Activated naive CD8-positive, alpha-beta T cell (primary cell): ENCODE results near the gene RINL.
"Not testable (repeated sequence)": the region's sequence is repeated elsewhere in the genome, so short reads cannot be mapped to it uniquely, and the experiment has no call there.

Experiments used
- H3K27ac Mint-ChIP-seq: one replicate; pipeline ENCODE4 v1.8.0; 2021; ENCODE audit warnings: mixed read lengths
- H3K27me3 Mint-ChIP-seq: one replicate; pipeline ENCODE4 v1.8.0; 2021; ENCODE audit warnings: mixed read lengths
- H3K36me3 Mint-ChIP-seq: one replicate; pipeline ENCODE4 v1.8.0; 2021; ENCODE audit warnings: mixed read lengths
- H3K4me1 Mint-ChIP-seq: one replicate; pipeline ENCODE4 v1.8.0; 2021; ENCODE audit warnings: low read depth, mixed read lengths
- H3K4me3 Mint-ChIP-seq: one replicate; pipeline ENCODE4 v1.8.0; 2021; ENCODE audit warnings: mild to moderate bottlenecking, mixed read lengths
- H3K9me3 Mint-ChIP-seq: one replicate; pipeline ENCODE4 v1.8.0; 2021; ENCODE audit warnings: low read depth, mixed read lengths

The RINL gene

DNA sequence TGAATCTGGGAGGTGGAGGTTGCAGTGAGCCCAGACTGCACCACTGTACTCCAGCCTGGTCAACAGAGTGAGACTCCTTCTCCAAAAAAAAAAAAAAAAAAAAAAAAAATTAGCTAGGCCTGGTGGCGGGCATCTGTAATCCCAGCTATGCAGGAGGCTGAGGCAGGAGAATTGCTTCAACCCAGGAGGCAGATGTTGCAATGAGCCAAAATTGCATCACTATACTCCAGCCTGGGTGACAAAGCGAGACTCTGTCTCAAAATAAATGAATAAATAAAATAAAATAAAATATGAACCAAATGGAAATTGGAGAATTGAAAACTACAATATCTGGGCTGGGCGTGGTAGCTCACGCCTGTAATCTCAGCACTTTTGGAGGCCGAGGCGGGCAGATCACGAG is 48.9 kb downstream of the RINL start:
- peaks cover 50% of the 10 kb centered on the region for H3K4me1 Mint-ChIP-seq
- H3K4me3 Mint-ChIP-seq, result not testable (repeated sequence)

DNA sequence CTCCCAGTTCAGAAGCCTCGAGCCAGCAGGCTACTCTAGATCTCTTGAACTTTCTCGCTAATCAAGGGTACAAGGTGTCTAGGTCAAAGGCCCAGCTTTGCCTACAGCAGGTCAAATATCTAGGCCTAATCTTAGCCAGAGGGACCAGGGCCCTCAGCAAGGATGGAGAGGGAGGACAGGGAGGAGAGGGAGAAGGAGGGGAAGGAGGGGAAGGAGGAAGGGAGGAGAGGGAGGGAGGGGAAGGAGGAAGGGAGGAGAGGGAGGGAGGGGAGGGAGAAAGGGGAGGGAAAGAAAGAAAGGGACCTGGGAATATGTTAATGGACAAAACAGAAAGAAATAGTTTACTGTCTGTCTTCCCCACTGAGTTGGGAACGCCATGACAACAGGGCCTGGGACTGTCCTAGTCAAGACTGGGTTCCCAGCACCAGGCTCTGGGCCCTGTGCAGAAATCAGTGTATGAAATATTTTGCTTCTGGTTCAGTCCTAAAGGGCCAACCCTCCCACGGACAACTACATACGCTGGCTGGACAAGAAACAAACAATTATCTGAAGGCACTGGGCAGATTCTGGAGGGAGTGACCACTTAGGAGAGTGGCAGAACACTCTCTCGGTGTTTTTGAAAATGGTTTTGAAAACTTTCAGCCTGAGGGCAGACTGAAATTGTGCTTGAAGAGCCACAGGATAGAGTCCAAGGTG is 51.1 kb downstream of the RINL start:
- peak overlapping the region; percentile 27 for H3K4me3 Mint-ChIP-seq
- peak overlapping the region; percentile 10 for H3K27ac Mint-ChIP-seq
- peaks cover 57% of the 10 kb centered on the region for H3K4me1 Mint-ChIP-seq
- H3K9me3 Mint-ChIP-seq, result no peaks in the 10 kb centered on the region
- H3K27me3 Mint-ChIP-seq, result no peaks in the 10 kb centered on the region
- H3K36me3 Mint-ChIP-seq, result peaks cover 13% of the 10 kb centered on the region

More for the DNA sequence above, 48.9 kb downstream of the RINL start:
- H3K36me3 Mint-ChIP-seq, H3K27me3 Mint-ChIP-seq, H3K9me3 Mint-ChIP-seq, H3K27ac Mint-ChIP-seq: not testable (repeated sequence)

DNA sequence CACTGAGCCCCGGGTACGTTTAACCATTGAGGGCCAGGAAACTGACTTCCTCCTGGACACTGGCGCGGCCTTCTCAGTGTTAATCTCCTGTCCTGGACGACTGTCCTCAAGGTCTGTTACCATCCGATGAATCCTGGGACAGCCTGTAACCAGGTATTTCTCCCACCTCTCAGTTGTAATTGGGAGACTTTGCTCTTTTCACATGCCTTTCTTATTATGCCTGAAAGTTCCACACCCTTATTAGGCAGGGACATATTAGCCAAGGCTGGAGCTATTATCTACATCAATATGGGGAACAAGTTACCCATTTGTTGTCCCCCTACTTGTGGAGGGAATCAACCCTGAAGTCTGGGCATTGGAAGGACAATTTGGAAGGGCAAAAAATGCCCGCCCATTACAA is 52.1 kb downstream of the RINL start:
- H3K4me1 Mint-ChIP-seq, result peaks cover 51% of the 10 kb centered on the region
- H3K36me3 Mint-ChIP-seq, result peaks cover 10% of the 10 kb centered on the region
- H3K27ac Mint-ChIP-seq, H3K27me3 Mint-ChIP-seq, H3K9me3 Mint-ChIP-seq, H3K4me3 Mint-ChIP-seq: not testable (repeated sequence)

DNA sequence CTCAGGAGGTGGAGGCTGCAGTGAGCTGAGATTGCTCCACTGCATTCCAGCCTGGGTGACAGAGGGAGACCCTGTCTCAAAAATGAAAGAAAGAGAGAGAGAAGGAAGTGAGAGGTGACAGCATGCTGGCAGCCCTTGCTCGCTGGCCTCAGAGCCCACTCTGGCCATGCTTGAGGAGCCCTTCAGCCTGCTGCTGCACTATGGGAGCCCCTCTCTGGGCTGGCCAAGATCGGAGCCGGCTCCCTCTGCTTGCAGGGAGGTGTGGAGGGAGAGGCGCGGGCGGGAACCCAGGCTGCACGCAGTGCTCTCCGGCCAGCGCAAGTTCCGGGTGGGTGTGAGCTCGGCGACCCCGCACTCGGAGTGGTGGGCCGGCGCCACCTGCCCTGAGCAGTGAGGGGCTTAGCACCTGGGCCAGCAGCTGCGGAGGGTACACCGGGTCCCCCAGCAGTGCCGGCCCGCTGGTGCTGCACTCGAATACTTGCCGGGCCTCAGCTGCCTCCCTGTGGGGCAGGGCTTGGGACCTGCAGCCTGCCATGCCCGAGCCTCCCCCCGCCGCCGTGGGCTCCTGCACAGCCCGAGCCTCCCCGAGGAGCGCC is 56.7 kb downstream of the RINL start:
- H3K9me3 Mint-ChIP-seq, H3K36me3 Mint-ChIP-seq, H3K27ac Mint-ChIP-seq, H3K4me3 Mint-ChIP-seq, H3K27me3 Mint-ChIP-seq: not testable (repeated sequence)
- H3K4me1 Mint-ChIP-seq, result peaks cover 30% of the 10 kb centered on the region

DNA sequence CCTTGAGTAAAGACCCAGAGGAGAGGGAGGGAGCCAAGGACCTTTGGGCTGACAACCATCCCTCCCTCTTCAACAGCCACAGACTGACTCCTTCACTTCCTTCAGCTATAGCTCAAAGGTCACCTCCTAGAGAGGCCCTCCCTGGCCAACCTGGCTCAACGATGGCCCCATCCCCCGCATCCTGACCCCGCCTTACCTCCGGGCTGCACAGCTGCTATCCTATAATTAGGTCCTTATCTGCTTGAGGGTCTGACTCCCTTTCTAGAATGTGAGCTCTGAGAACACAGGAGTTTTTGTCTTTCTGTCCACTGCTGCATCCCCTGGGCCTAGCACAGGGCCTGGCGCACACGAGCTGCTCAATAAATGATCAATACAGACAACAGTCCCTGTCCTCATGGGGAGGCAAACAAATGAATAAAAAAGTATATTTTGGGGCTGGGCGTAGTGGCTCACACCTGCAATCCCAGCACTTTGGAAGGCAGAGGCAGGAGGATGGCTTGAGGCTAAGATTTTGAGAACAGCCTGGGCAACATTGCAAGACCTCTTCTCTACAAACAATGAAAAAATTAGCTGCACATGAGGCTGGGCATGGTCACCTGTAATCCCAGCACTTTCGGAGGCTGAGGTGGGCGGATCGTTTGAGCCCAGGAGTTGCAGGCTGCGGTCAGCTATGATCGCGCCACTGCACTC is 58.7 kb downstream of the RINL start:
- Mint-ChIP-seq H3K36me3 (peaks cover 8% of the 10 kb centered on the region), H3K4me3 (no peak overlapping the region), H3K4me1 (peaks cover 18% of the 10 kb centered on the region), H3K27ac (no peak overlapping the region), H3K27me3 (no peaks in the 10 kb centered on the region), H3K9me3 (no peaks in the 10 kb centered on the region)
